Measurements from ENCODE around the gene ARHGEF33. TPM values are rescaled to one million over a fixed set of nuclear protein-coding genes. Genes with fewer than 3 reads are reported as not detected.

Gene ARHGEF33
- total RNA-seq, 1 experiment from 2014 or later: 0.30 TPM

GRCh38 chr2:38957972-38958371 lies 68.3 kb downstream of the ARHGEF33 start:
- POLR2A ChIA-PET: no interaction called here
- RAD21 ChIA-PET (ENCODE audit: low non-redundant PET in 1 of 2, low total read pairs in 2 of 2, uncharacterized antibody in 2 of 2, unreplicated experiment in 2 of 2): no interaction called here

GRCh38 chr2:38959466-38959865 lies 69.8 kb downstream of the ARHGEF33 start:
- DNase-seq (ENCODE audit: low read depth, low spot score) (no peak), ATAC-seq (no peak)
- Histone ChIP-seq H3K27me3 (ENCODE audit: insufficient read depth, low read length) (no peaks in the 10 kb centered on the region), H3K4me2 (ENCODE audit: low read length) (no peak overlapping the region), H3K27ac (ENCODE audit: low read depth, low read length) (no peak overlapping the region), H3K9ac (ENCODE audit: low read length) (no peak overlapping the region), H3K9me2 (ENCODE audit: insufficient read depth) (no peaks in the 10 kb centered on the region), H3K4me3 (replicated peaks in 1 of 2; ENCODE audit: low read depth in 1 of 2, low read length in 2 of 2) (no peak overlapping the region), H3K9me3 (ENCODE audit: control insufficient read depth in 1 of 2, insufficient read depth in 1 of 2, low read depth in 1 of 2, low read length in 2 of 2) (no peaks in the 10 kb centered on the region), H3K36me3 (ENCODE audit: control insufficient read depth in 1 of 2, insufficient read depth in 2 of 2, low read length in 2 of 2) (no peaks in the 10 kb centered on the region), H3K79me2 (ENCODE audit: insufficient read depth, low read length) (no peaks in the 10 kb centered on the region), H3K4me1 (ENCODE audit: control insufficient read depth in 1 of 2, insufficient read depth in 2 of 2, low read length in 2 of 2) (no peaks in the 10 kb centered on the region), H2AFZ (ENCODE audit: low read depth, low read length, poor library complexity, severe bottlenecking) (no peak overlapping the region), H4K20me1 (ENCODE audit: insufficient read depth) (no peaks in the 10 kb centered on the region)
- no TSS peak for BruUV-seq (replicated peaks)
- intact Hi-C loops (cut with micrococcal nuclease): no loop called here
- TF ChIP-seq REST (IDR thresholded peaks at IDR 0.05; ENCODE audit: low read depth) (no peak), CBX3 (IDR thresholded peaks at IDR 0.05; ENCODE audit: low read depth) (no peak), ZBTB33 (IDR thresholded peaks at IDR 0.05; ENCODE audit: extremely low read depth, insufficient replicate concordance, low read length) (no peak), SP1 (IDR thresholded peaks at IDR 0.05; ENCODE audit: low read depth) (no peak)
- ChIA-PET CTCF (no interaction called here), RAD21 (ENCODE audit: low non-redundant PET in 1 of 2, low total read pairs in 2 of 2, uncharacterized antibody in 2 of 2, unreplicated experiment in 2 of 2) (no interaction called here), POLR2A (no interaction called here)

More at GRCh38 chr2:38957972-38958371, 68.3 kb downstream of the ARHGEF33 start:
- no TSS peak for BruUV-seq (replicated peaks)
- Histone ChIP-seq H3K27me3 (ENCODE audit: insufficient read depth, low read length) (no peaks in the 10 kb centered on the region), H3K27ac (ENCODE audit: low read depth, low read length) (no peak overlapping the region), H3K9me3 (ENCODE audit: control insufficient read depth in 1 of 2, insufficient read depth in 1 of 2, low read depth in 1 of 2, low read length in 2 of 2) (no peaks in the 10 kb centered on the region), H2AFZ (ENCODE audit: low read depth, low read length, poor library complexity, severe bottlenecking) (no peak overlapping the region), H3K36me3 (ENCODE audit: control insufficient read depth in 1 of 2, insufficient read depth in 2 of 2, low read length in 2 of 2) (no peaks in the 10 kb centered on the region), H3K79me2 (ENCODE audit: insufficient read depth, low read length) (no peaks in the 10 kb centered on the region), H3K9ac (ENCODE audit: low read length) (no peak overlapping the region), H3K4me1 (ENCODE audit: control insufficient read depth in 1 of 2, insufficient read depth in 2 of 2, low read length in 2 of 2) (no peaks in the 10 kb centered on the region), H4K20me1 (ENCODE audit: insufficient read depth) (no peaks in the 10 kb centered on the region), H3K4me3 (replicated peaks in 1 of 2; ENCODE audit: low read depth in 1 of 2, low read length in 2 of 2) (no peak overlapping the region), H3K9me2 (ENCODE audit: insufficient read depth) (no peaks in the 10 kb centered on the region), H3K4me2 (ENCODE audit: low read length) (no peak overlapping the region)
- DNase-seq (ENCODE audit: low read depth, low spot score): no peak
- CTCF ChIA-PET: interaction anchor here (2.6 kb wide), 1 partner anchor 10 kb away, joined by 10 read pairs; no protein-coding TSS in a partner anchor
- TF ChIP-seq ZBTB33 (IDR thresholded peaks at IDR 0.05; ENCODE audit: extremely low read depth, insufficient replicate concordance, low read length): no peak
- no peak for ATAC-seq
- intact Hi-C loops (cut with micrococcal nuclease): no loop called here

All from HCT116 (cell line).